Lung (tissue), 12 donors: Measurements from ENCODE around the gene CFAP57. TPM values are rescaled to one million over a fixed set of nuclear protein-coding genes. Genes with fewer than 3 reads are reported as not detected.

ENCODE experiments used
- ATAC-seq: fragments of 200-7000 bp; cut with Tn5 transposase; one replicate; pipeline ENCODE4 v1.9.1; 2020; ENCODE audit warnings: moderate number of reproducible peaks; ENCODE audit not compliant: insufficient read depth, low FRiP score
- DNase-seq, 3 donors: peaks; one replicate each; pipeline ENCODE4 v3.0.0-alpha.2; 2013 to 2017
- H3K27ac ChIP-seq, 2 donors: one replicate each; pipeline ENCODE4 v1.5.1; 2013; ENCODE audit warnings: mild to moderate bottlenecking in 2 of 2, moderate library complexity in 2 of 2, control low read depth in 1 of 2, inconsistent platforms in 1 of 2, low read depth in 1 of 2, low read length in 1 of 2
- H3K27me3 ChIP-seq, 3 donors: one replicate each; pipeline ENCODE4 v1.5.1; 2013; ENCODE audit warnings: low read length in 2 of 3; ENCODE audit not compliant: control insufficient read depth in 3 of 3, insufficient read depth in 3 of 3
- H3K36me3 ChIP-seq, 4 donors: one replicate each; pipeline ENCODE4 v1.5.1; 2013; ENCODE audit warnings: low read length in 4 of 4, mild to moderate bottlenecking in 1 of 4, moderate library complexity in 1 of 4; ENCODE audit not compliant: control insufficient read depth in 4 of 4, insufficient read depth in 4 of 4
- H3K4me1 ChIP-seq, 5 donors: one replicate each; pipeline ENCODE4 v1.5.1; 2013; ENCODE audit warnings: low read length in 5 of 5, mild to moderate bottlenecking in 2 of 5, moderate library complexity in 1 of 5; ENCODE audit not compliant: control insufficient read depth in 5 of 5, insufficient read depth in 5 of 5
- H3K4me3 ChIP-seq: one replicate; pipeline ENCODE4 v1.5.1; 2013; ENCODE audit warnings: mild to moderate bottlenecking, control low read depth, moderate library complexity
- H3K9ac ChIP-seq, 2 donors: one replicate each; pipeline ENCODE4 v1.5.1; 2013; ENCODE audit warnings: low read length in 2 of 2, control low read depth in 1 of 2; ENCODE audit not compliant: insufficient read depth in 1 of 2
- H3K9me3 ChIP-seq, 4 donors: one replicate each; pipeline ENCODE4 v1.5.1; 2013; ENCODE audit warnings: low read length in 3 of 4, mild to moderate bottlenecking in 1 of 4, moderate library complexity in 1 of 4; ENCODE audit not compliant: control insufficient read depth in 4 of 4, insufficient read depth in 3 of 4
- CTCF ChIP-seq: IDR thresholded peaks from 2 replicates; pipeline ENCODE4 v1.5.1; 2012; ENCODE audit warnings: mild to moderate bottlenecking; ENCODE audit errors: control extremely low read depth, extremely low read depth
- WGBS, 2 donors: extraction: QIAGEN DNeasy Blood & Tissue Kit; methylation state at CpG; one replicate each; pipeline ENCODE4 v1.1.7; 2013; 5-methylcytosine and 5-hydroxymethylcytosine counted together
- polyA plus RNA-seq, 2 donors: library from polyadenylated mRNA; stranded (reverse); fragments of 200-250 nt; gene quantifications; one replicate each; pipeline ENCODE4 v1.2.1, GENCODE V29; 2013
- total RNA-seq, 2 donors: library from RNA; depleted of rRNA in 1 of 2; stranded (reverse); fragments of >200 nt in 1 of 2; gene quantifications; one replicate each; pipeline ENCODE4 v1.2.1, GENCODE V29; 2014 to 2021
- donor health status: control.
- donor health status: control.
- donor health status: Bipolar disorder and iron deficiency.
- donor health status: healthy.
- donor health status: DM: yes; HTN: yes; CAD: no.

Gene CFAP57
- total and polyA plus RNA-seq, 4 donors, result 1.7 to 12.3 (median 6.3) TPM

DNA sequence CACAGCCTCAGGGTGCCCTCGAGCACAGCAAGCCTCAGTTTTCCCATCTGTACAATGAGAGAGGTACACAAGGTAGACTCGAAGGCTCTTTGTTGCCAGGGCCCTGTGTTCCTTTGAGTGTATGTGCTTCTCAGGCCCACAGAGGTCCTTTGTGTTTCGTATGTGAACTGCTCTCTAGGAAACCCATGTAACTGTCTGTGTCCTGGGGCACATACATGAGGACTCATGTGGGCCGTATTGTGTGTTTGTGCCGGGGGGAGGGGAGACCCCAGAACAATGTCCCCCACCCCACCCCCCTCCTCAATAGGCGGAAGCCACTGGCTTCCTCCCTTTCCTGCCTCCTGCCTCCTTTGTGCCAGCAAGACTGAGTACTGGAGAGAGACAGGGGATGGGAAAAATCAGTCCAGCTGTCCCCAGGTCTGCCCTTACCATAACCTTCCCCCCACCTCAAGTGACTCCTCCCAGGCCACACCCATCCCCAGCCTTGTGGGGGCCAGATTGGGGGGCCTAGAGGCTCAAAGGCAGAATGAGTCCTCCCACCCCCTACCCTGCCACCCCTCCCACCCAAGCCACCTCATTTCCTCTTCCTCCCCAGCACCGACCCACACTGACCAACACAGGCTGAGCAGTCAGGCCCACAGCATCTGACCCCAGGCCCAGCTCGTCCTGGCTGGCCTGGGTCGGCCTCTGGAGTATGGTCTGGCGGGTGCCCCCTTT is 128.4 kb downstream of the CFAP57 start, which contains the start of gene TIE1:
Gene TIE1, plus strand, starts transcription at position 605 of the 717 bp plus-strand sequence. Its CDS starts 90 bp downstream, at position 695.
- peak within 1 kb of the TSS in 1 of 2 donors; percentile 18 for H3K9ac ChIP-seq
- peak within 1 kb of the TSS; percentile 6 for H3K4me3 ChIP-seq
- no peaks in the 10 kb centered on the region for H3K36me3 ChIP-seq
- peak within 1 kb of the TSS; percentile 24 to 48 for H3K27ac ChIP-seq
- peak; percentile 38 to 73 (median 51) for DNase-seq
- TF ChIP-seq CTCF, result no peak
- 41 to 53% methylated on average over 9 to 10 of the region's 10 CpGs for WGBS, 2 donors
- H3K27me3 ChIP-seq, result no peaks in the 10 kb centered on the region
- ATAC-seq, result peak; percentile 13
- no peaks in the 10 kb centered on the region for H3K9me3 ChIP-seq
- H3K4me1 ChIP-seq, result peaks cover 3 to 41% (median 22%) of the 10 kb centered on the region in 5 donors

- Histone ChIP-seq H3K27ac (peak overlapping the region; percentile 3 to 12), H3K36me3 (peaks cover 0 to 10% (median 0%) of the 10 kb centered on the region in 4 donors), H3K9me3 (no peaks in the 10 kb centered on the region), H3K27me3 (no peaks in the 10 kb centered on the region), H3K4me1 (peaks cover 3 to 35% (median 21%) of the 10 kb centered on the region in 5 donors), H3K4me3 (peak overlapping the region; percentile 16), H3K9ac (no peak overlapping the region)
- ATAC-seq, result no peak
- TF ChIP-seq CTCF, result no peak
- WGBS, 2 donors, result 42 to 58% methylated on average over 1 of the region's 1 CpG
- peak; percentile 68 to 88 (median 82) for DNase-seq
Observed at GRCh38 chr1:43302201-43302600, 130.1 kb downstream of the CFAP57 start.

GRCh38 chr1:43302721-43303470 is 130.8 kb downstream of the CFAP57 start:
- Histone ChIP-seq H3K27ac (peak overlapping the region in 1 of 2 donors; percentile 44), H3K4me1 (peaks cover 3 to 35% (median 21%) of the 10 kb centered on the region in 5 donors), H3K9ac (no peak overlapping the region), H3K9me3 (no peaks in the 10 kb centered on the region), H3K27me3 (no peaks in the 10 kb centered on the region), H3K36me3 (peaks cover 0 to 12% (median 0%) of the 10 kb centered on the region in 4 donors), H3K4me3 (peak overlapping the region; percentile 1)
- no peak for TF ChIP-seq CTCF
- no peak for DNase-seq
- no peak for ATAC-seq
- WGBS, 2 donors, result 67 to 78% methylated on average over 7 of the region's 7 CpGs
